ENCODE measurements around the gene METTL26. TPM values are rescaled to one million over a fixed set of nuclear protein-coding genes. Genes with fewer than 3 reads are reported as not detected.

The METTL26 gene
- total and polyA plus RNA-seq, 9 of the 15 experiments (the other 6 are each of a cell fraction or from before 2014, with no cell fraction given) = 7.3 to 262 (median 80.9) TPM

GRCh38 chr16:588889-589657 lies 47.0 kb downstream of the METTL26 start:
- ChIA-PET CTCF (ENCODE audit: low intra/inter-chr PET ratio) (no interaction called here), POLR2A (interaction anchor here (0.5 to 1.8 kb wide), 21 partner anchors 10 to 186 kb away, joined by 3 to 9 read pairs (median 3); partner anchors contain the start of genes METTL26 and WFIKKN1)
- H4K20me1 ChIP-seq (replicated peaks; ENCODE audit: control insufficient read depth, insufficient read depth, low read length) = peaks cover 19% of the 10 kb centered on the region
- ATAC-seq (peak; percentile 86), FAIRE-seq (no peak), DNase-seq (ENCODE audit: extremely low read depth in 1 of 4, low spot score in 3 of 4) (peak; percentile 85 to 96 (median 92))
- H3K9me3 ChIP-seq (replicated peaks; ENCODE audit: control insufficient read depth, insufficient read depth, low read depth, low read length) = no peaks in the 10 kb centered on the region
- H3K36me3 ChIP-seq (ENCODE audit: control insufficient read depth, insufficient read depth, low read length) = peaks cover 21% of the 10 kb centered on the region; the same call in 2 of the 3 replicates
- H3K4me2 ChIP-seq (ENCODE audit: insufficient read depth, low read length) = peak overlapping the region; percentile 86
- H3K4me3 ChIP-seq = peak overlapping the region; percentile 71
- intact Hi-C loops (cut with micrococcal nuclease) (loop anchor here (2.0 kb wide), 1 partner anchor 72 kb away; no protein-coding TSS in a partner anchor), in situ Hi-C loops (cut with MboI) (no loop called here)
- H3K4me1 ChIP-seq (replicated peaks in 1 of 2; ENCODE audit: control insufficient read depth in 2 of 2, insufficient read depth in 2 of 2, low read length in 2 of 2) = peaks cover 18 to 73% of the 10 kb centered on the region in 2 experiments; a peak in 4 of 5 replicates
- under 1% methylated on average over 58 of the region's 107 CpGs for WGBS (ENCODE audit: insufficient coverage, low coverage, missing lambda C conversion rate)
- no peaks in the 10 kb centered on the region for H3K27me3 ChIP-seq (ENCODE audit: control insufficient read depth in 2 of 2, insufficient read depth in 2 of 2, low read length in 2 of 2)
- peak overlapping the region; percentile 88 to 94 for H3K9ac ChIP-seq (ENCODE audit: insufficient read depth in 1 of 2, low read depth in 2 of 2, low read length in 2 of 2)
- H3K27ac ChIP-seq (ENCODE audit: extremely low read depth, low read depth, low read length) = peak overlapping the region; percentile 91
- peaks cover 60% of the 10 kb centered on the region for H3K79me2 ChIP-seq (ENCODE audit: control insufficient read depth, insufficient read depth, low read length)
- BruUV-seq (replicated peaks) = no TSS peak
- H2AFZ ChIP-seq (ENCODE audit: low read depth, low read length) = peak overlapping the region; percentile 100
- peaks cover 8% of the 10 kb centered on the region for H3K9me1 ChIP-seq (ENCODE audit: control insufficient read depth, insufficient read depth, low read length)
- TF ChIP-seq U2AF1 (optimal IDR thresholded peaks at IDR 0.05; ENCODE audit: low read depth, low read length) (no peak), ELF1 (tag; IDR thresholded peaks at IDR 0.05) (no peak), JUN (IDR thresholded peaks at IDR 0.05; ENCODE audit: borderline replicate concordance, low read depth, low read length) (no peak), JUN (CRISPR knock-in tag; IDR thresholded peaks at IDR 0.05; ENCODE audit: borderline replicate concordance) (peak; percentile 69; the same call in 1 of the 2 replicates), NEUROD1 (IDR thresholded peaks at IDR 0.05; ENCODE audit: borderline replicate concordance, low read depth, low read length, partially characterized antibody) (no peak), PML (IDR thresholded peaks at IDR 0.05; ENCODE audit: low read length) (no peak; the same call in 1 of the 2 replicates), BCOR (IDR thresholded peaks at IDR 0.05) (no peak), XRCC3 (IDR thresholded peaks at IDR 0.05) (no peak), SAP30 (IDR thresholded peaks at IDR 0.05; ENCODE audit: borderline replicate concordance, insufficient read depth, low read depth, low read length, poor library complexity, severe bottlenecking) (peak; percentile 77), ATF4 (CRISPR knock-in tag; IDR thresholded peaks at IDR 0.05) (0 out of 2 replicates have a peak, but pooled peaks have one; percentile 15), SIN3A (IDR thresholded peaks at IDR 0.05; ENCODE audit: borderline replicate concordance in 2 of 2, control insufficient read depth in 1 of 2, low read depth in 2 of 2, low read length in 2 of 2) (peak in 1 of 2 experiments; percentile 48; a peak in 1 of 4 replicates), NCOA4 (IDR thresholded peaks at IDR 0.05; ENCODE audit: partially characterized antibody) (no peak), HLTF (IDR thresholded peaks at IDR 0.05) (no peak), TGIF2 (CRISPR knock-in tag; IDR thresholded peaks at IDR 0.05) (no peak), SAFB (IDR thresholded peaks at IDR 0.05; ENCODE audit: borderline replicate concordance, low read depth, low read length) (peak; percentile 78), ASH1L (IDR thresholded peaks at IDR 0.05; ENCODE audit: borderline replicate concordance, low read depth, partially characterized antibody) (no peak), ZZZ3 (IDR thresholded peaks at IDR 0.05) (no peak), PCBP1 (IDR thresholded peaks at IDR 0.05; ENCODE audit: low read depth, low read length, poor library complexity, severe bottlenecking) (peak; percentile 86), ERF (CRISPR knock-in tag; IDR thresholded peaks at IDR 0.05) (no peak)
- TF ChIP-seq, protein P1, sequence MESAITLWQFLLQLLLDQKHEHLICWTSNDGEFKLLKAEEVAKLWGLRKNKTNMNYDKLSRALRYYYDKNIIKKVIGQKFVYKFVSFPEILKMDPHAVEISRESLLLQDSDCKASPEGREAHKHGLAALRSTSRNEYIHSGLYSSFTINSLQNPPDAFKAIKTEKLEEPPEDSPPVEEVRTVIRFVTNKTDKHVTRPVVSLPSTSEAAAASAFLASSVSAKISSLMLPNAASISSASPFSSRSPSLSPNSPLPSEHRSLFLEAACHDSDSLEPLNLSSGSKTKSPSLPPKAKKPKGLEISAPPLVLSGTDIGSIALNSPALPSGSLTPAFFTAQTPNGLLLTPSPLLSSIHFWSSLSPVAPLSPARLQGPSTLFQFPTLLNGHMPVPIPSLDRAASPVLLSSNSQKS (CRISPR knock-in tag; IDR thresholded peaks at IDR 0.05) = no peak
